GM23248 (cell line): ENCODE data around the gene ATRN. TPM values are rescaled to one million over a fixed set of nuclear protein-coding genes. Genes with fewer than 3 reads are reported as not detected.
"Not testable (repeated sequence)": the region's sequence is repeated elsewhere in the genome, so short reads cannot be mapped to it uniquely, and the experiment has no call there.

ENCODE experiments used
- DNase-seq: peaks from one replicate; pipeline ENCODE4 v3.0.0-alpha.2; 2015
- H2AFZ ChIP-seq: fragments of 200-600 bp; sonication (generic); 2 replicates; pipeline ENCODE4 v1.6.1; 2016; ENCODE audit warnings: antibody characterized with exemption
- H3F3A ChIP-seq: fragments of 200-600 bp; sonication (generic); 2 replicates; pipeline ENCODE4 v1.6.1; 2016; ENCODE audit warnings: mild to moderate bottlenecking, antibody characterized with exemption, mixed run types; ENCODE audit not compliant: insufficient read depth
- H3K27ac ChIP-seq: fragments of 200-600 bp; sonication (generic); 2 replicates; pipeline ENCODE4 v1.5.1; 2016; ENCODE audit warnings: mild to moderate bottlenecking
- H3K27me3 ChIP-seq: fragments of 200-600 bp; sonication (generic); replicated peaks from 2 replicates; pipeline ENCODE4 v1.6.1; 2016; ENCODE audit warnings: mild to moderate bottlenecking; ENCODE audit not compliant: insufficient read depth
- H3K36me3 ChIP-seq: fragments of 200-600 bp; sonication (generic); 2 replicates; pipeline ENCODE4 v1.6.1; 2016; ENCODE audit warnings: low read depth, mild to moderate bottlenecking
- H3K4me1 ChIP-seq: fragments of 200-600 bp; sonication (generic); 2 replicates; pipeline ENCODE4 v1.6.1; 2016; ENCODE audit warnings: mild to moderate bottlenecking; ENCODE audit not compliant: insufficient read depth
- H3K4me2 ChIP-seq: fragments of 200-600 bp; sonication (generic); one replicate; pipeline ENCODE4 v1.6.1; 2016; ENCODE audit warnings: mild to moderate bottlenecking; ENCODE audit not compliant: unreplicated experiment
- H3K4me3 ChIP-seq: fragments of 200-600 bp; sonication (generic); 2 replicates; pipeline ENCODE4 v1.5.1; 2016; ENCODE audit warnings: mild to moderate bottlenecking
- H3K79me2 ChIP-seq: fragments of 200-600 bp; sonication (generic); 2 replicates; pipeline ENCODE4 v1.6.1; 2016; ENCODE audit warnings: mild to moderate bottlenecking; ENCODE audit not compliant: insufficient read depth
- H3K9ac ChIP-seq: fragments of 200-600 bp; sonication (generic); 2 replicates; pipeline ENCODE4 v1.6.1; 2016; ENCODE audit warnings: mild to moderate bottlenecking
- H3K9me2 ChIP-seq: fragments of 200-600 bp; sonication (generic); 2 replicates; pipeline ENCODE4 v1.6.1; 2016; ENCODE audit warnings: mixed run types, mild to moderate bottlenecking, moderate library complexity; ENCODE audit not compliant: insufficient read depth
- H3K9me3 ChIP-seq: fragments of 200-600 bp; sonication (generic); one replicate; pipeline ENCODE4 v1.6.1; 2017; ENCODE audit warnings: low read depth
- H4K20me1 ChIP-seq: fragments of 200-600 bp; sonication (generic); 2 replicates; pipeline ENCODE4 v1.6.0; 2016; ENCODE audit not compliant: insufficient read depth
- EZH2 ChIP-seq: fragments of 200-600 bp; sonication (generic); IDR thresholded peaks from 2 replicates; pipeline ENCODE4 v1.6.1; 2018; ENCODE audit warnings: antibody characterized with exemption, mild to moderate bottlenecking; ENCODE audit not compliant: insufficient read depth, poor library complexity, severe bottlenecking
- EZH2phosphoT487 ChIP-seq: fragments of 200-600 bp; sonication (generic); IDR thresholded peaks from 2 replicates; pipeline ENCODE4 v1.6.1; 2018; ENCODE audit warnings: antibody characterized with exemption, moderate library complexity, mild to moderate bottlenecking, low read depth; ENCODE audit not compliant: insufficient read depth
- WGBS, 2 experiments: methylation state at CpG; one replicate each; pipeline ENCODE4 v1.1.6; 2015 to 2017; ENCODE audit warnings: low lambda C conversion rate in 2 of 2, low coverage in 1 of 2; ENCODE audit errors: missing lambda C conversion rate in 2 of 2; 5-methylcytosine and 5-hydroxymethylcytosine counted together
- in situ Hi-C: fragments of 300-500 bp; cut with MboI; formaldehyde crosslinking; loops from 2 replicates; pipeline ENCODE4 v1.15.0; 2020
- polyA plus RNA-seq: library from polyadenylated mRNA; unstranded; fragments of >200 nt; fragmentation: Nextera tagmentation; extraction: Ambion mirVana; gene quantifications from 2 replicates; pipeline ENCODE4 v1.2.1, GENCODE V29; 2016
- total RNA-seq: library from RNA; depleted of rRNA; stranded (reverse); fragments of >200 nt; shearing (Covaris generic); gene quantifications from 2 replicates; pipeline ENCODE4 v1.2.3, GENCODE V29; 2014

Gene ATRN
- total and polyA plus RNA-seq, 2 experiments from 2014 or later = 9.9 to 38.7 TPM

GRCh38 chr20:3515379-3516170, 44.8 kb downstream of the ATRN start:
- Histone ChIP-seq H3K79me2 (peaks cover 50% of the 10 kb centered on the region), H3K9me2 (no peaks in the 10 kb centered on the region), H4K20me1 (peaks cover 5% of the 10 kb centered on the region), H3F3A (no peaks in the 10 kb centered on the region), H3K27me3 (no peaks in the 10 kb centered on the region), H3K36me3 (no peaks in the 10 kb centered on the region), H3K9me3 (no peaks in the 10 kb centered on the region), H3K4me2 (no peak overlapping the region), H3K9ac (no peak overlapping the region), H3K27ac (no peak overlapping the region), H3K4me3 (no peak overlapping the region), H2AFZ (no peak overlapping the region), H3K4me1 (peaks cover 4% of the 10 kb centered on the region; the same call in 1 of the 2 replicates)
- DNase-seq = no peak
- TF ChIP-seq EZH2phosphoT487 = no peak
- no peak for TF ChIP-seq EZH2
- 93 to 98% methylated on average over 3 of the region's 3 CpGs for WGBS, 2 experiments
- in situ Hi-C loops = no loop called here

GRCh38 chr20:3521852-3522740, 51.3 kb downstream of the ATRN start:
- in situ Hi-C loops = no loop called here
- Histone ChIP-seq H3K4me2 (no peak overlapping the region), H4K20me1 (no peaks in the 10 kb centered on the region), H2AFZ (no peak overlapping the region), H3K4me1 (no peaks in the 10 kb centered on the region), H3K36me3 (no peaks in the 10 kb centered on the region), H3F3A (no peaks in the 10 kb centered on the region), H3K9ac (no peak overlapping the region), H3K9me3 (no peaks in the 10 kb centered on the region), H3K4me3 (no peak overlapping the region), H3K27ac (no peak overlapping the region), H3K9me2 (no peaks in the 10 kb centered on the region), H3K79me2 (peaks cover 30% of the 10 kb centered on the region), H3K27me3 (no peaks in the 10 kb centered on the region)
- DNase-seq = no peak
- TF ChIP-seq EZH2phosphoT487 = no peak
- TF ChIP-seq EZH2 = no peak
- 92 to 96% methylated on average over 5 of the region's 5 CpGs for WGBS, 2 experiments

- H3K36me3 ChIP-seq, H2AFZ ChIP-seq, H3K9ac ChIP-seq, H3K27ac ChIP-seq, H3K9me3 ChIP-seq, H4K20me1 ChIP-seq, H3K4me1 ChIP-seq, in situ Hi-C loops, DNase-seq, H3K27me3 ChIP-seq, H3F3A ChIP-seq, H3K4me3 ChIP-seq, H3K4me2 ChIP-seq, H3K9me2 ChIP-seq: not testable (repeated sequence)
- peaks cover 16% of the 10 kb centered on the region; the same call in 1 of the 2 replicates for H3K79me2 ChIP-seq
- WGBS, 2 experiments = 96 to 97% methylated on average over 5 of the region's 5 CpGs
These were observed 53.9 kb downstream of the ATRN start for GRCh38 chr20:3524696-3525095.

GRCh38 chr20:3532089-3532615, 61.3 kb downstream of the ATRN start:
- Histone ChIP-seq H3K36me3 (no peaks in the 10 kb centered on the region), H3F3A (no peaks in the 10 kb centered on the region), H3K27me3 (no peaks in the 10 kb centered on the region), H3K4me2 (no peak overlapping the region), H2AFZ (no peak overlapping the region), H3K27ac (no peak overlapping the region), H3K4me3 (no peak overlapping the region), H3K4me1 (no peaks in the 10 kb centered on the region), H3K9me3 (no peaks in the 10 kb centered on the region), H3K79me2 (peaks cover 30% of the 10 kb centered on the region), H3K9ac (no peak overlapping the region), H4K20me1 (no peaks in the 10 kb centered on the region), H3K9me2 (no peaks in the 10 kb centered on the region)
- no peak for DNase-seq
- in situ Hi-C loops = no loop called here
- no peak for TF ChIP-seq EZH2phosphoT487
- no peak for TF ChIP-seq EZH2
- WGBS, 2 experiments = 97 to 98% methylated on average over 3 of the region's 3 CpGs

- H3K4me2 ChIP-seq, H3K9me3 ChIP-seq, H3F3A ChIP-seq, H4K20me1 ChIP-seq, H3K36me3 ChIP-seq, H3K9me2 ChIP-seq, H3K4me3 ChIP-seq, H3K4me1 ChIP-seq, in situ Hi-C loops, H3K27ac ChIP-seq, DNase-seq, H3K9ac ChIP-seq, H3K27me3 ChIP-seq, H2AFZ ChIP-seq: not testable (repeated sequence)
- 100% methylated on average over 1 of the region's 1 CpG for WGBS, 2 experiments
- peaks cover 17% of the 10 kb centered on the region for H3K79me2 ChIP-seq
These were observed 66.9 kb downstream of the ATRN start for GRCh38 chr20:3537733-3538132.
